Left lung (tissue), 10 donors: ENCODE measurements around the gene F13A1. TPM values are rescaled to one million over a fixed set of nuclear protein-coding genes. Genes with fewer than 3 reads are reported as not detected.

ENCODE experiments used
- ATAC-seq: fragments of 200-7000 bp; cut with Tn5 transposase; one replicate; pipeline ENCODE4 v1.9.1; 2020; ENCODE audit warnings: moderate library complexity
- DNase-seq, 4 donors: peaks; one replicate each; pipeline ENCODE4 v3.0.0-alpha.2; 2013 to 2020
- H3K27ac ChIP-seq, 2 donors: fragments of 200-600 bp; sonication (generic) in 1 of 2; one replicate each; pipeline versions ENCODE4 v1.5.0 to v1.8.0; 2020 to 2021
- H3K27me3 ChIP-seq, 2 donors: fragments of 200-600 bp; sonication (generic) in 1 of 2; one replicate each; pipeline versions ENCODE4 v1.5.0 to v1.8.0; 2020 to 2021
- H3K36me3 ChIP-seq, 2 donors: fragments of 200-600 bp; sonication (generic) in 1 of 2; one replicate each; pipeline versions ENCODE4 v1.5.0 to v1.8.0; 2020 to 2021
- H3K4me1 ChIP-seq, 2 donors: fragments of 200-600 bp; one replicate each; pipeline ENCODE4 v1.8.0; 2021
- H3K4me3 ChIP-seq, 2 donors: fragments of 200-600 bp; sonication (generic) in 1 of 2; one replicate each; pipeline versions ENCODE4 v1.5.0 to v1.8.0; 2020 to 2021; ENCODE audit warnings: mild to moderate bottlenecking in 1 of 2
- H3K9me3 ChIP-seq, 2 donors: fragments of 200-600 bp; sonication (generic) in 1 of 2; one replicate each; pipeline versions ENCODE4 v1.5.0 to v1.8.0; 2020 to 2021
- CTCF ChIP-seq, 2 donors: fragments of 200-600 bp; sonication (generic) in 1 of 2; IDR thresholded peaks; one replicate each; pipeline versions ENCODE4 v1.5.0 to v1.8.0; 2021; ENCODE audit warnings: antibody characterized with exemption in 2 of 2
- intact Hi-C, 2 donors: fragments of 100-400 bp; cut with DNase I; formaldehyde crosslinking; loops; one replicate each; pipeline versions ENCODE4 v1.11.2 to v1.14.2; 2022
- polyA plus RNA-seq, 6 donors: library from polyadenylated mRNA; unstranded; fragments of 120-200 nt; gene quantifications; one replicate each; pipeline ENCODE4 v1.2.1, GENCODE V29; 2013; ENCODE audit not compliant: insufficient read length in 6 of 6
- total RNA-seq, 2 donors: library from RNA; stranded (reverse); fragmentation: NEBNext Ultra II Directional; extraction: Animal tissue kit (Norgen Biotek cat#: 25700); gene quantifications; one replicate each; pipeline ENCODE4 v1.2.1, GENCODE V29; 2021
- donor health status: DM: no; HTN: yes; CAD: no.
- donor health status: DM: no; HTN: no; CAD: no.

The F13A1 gene
- total and polyA plus RNA-seq, 8 donors = 32.7 to 153 (median 50.7) TPM

- H3K9me3 ChIP-seq = peaks cover 0 to under 1% of the 10 kb centered on the region in 2 donors
- no peak for TF ChIP-seq CTCF (IDR thresholded peaks at IDR 0.05)
- H3K36me3 ChIP-seq = no peaks in the 10 kb centered on the region
- no peak for ATAC-seq
- intact Hi-C loops = no loop called here
- no peak overlapping the region for H3K4me3 ChIP-seq
- H3K27ac ChIP-seq = no peak overlapping the region
- H3K27me3 ChIP-seq = peaks cover 0 to 12% of the 10 kb centered on the region in 2 donors
- no peak for DNase-seq
- H3K4me1 ChIP-seq = no peaks in the 10 kb centered on the region
Measured at GRCh38 chr6:6191476-6191875, 129.0 kb downstream of the F13A1 start.

- no peak for ATAC-seq
- H3K4me1 ChIP-seq = no peaks in the 10 kb centered on the region
- no peak for DNase-seq
- no peak overlapping the region for H3K4me3 ChIP-seq
- TF ChIP-seq CTCF (IDR thresholded peaks at IDR 0.05) = no peak
- no peak overlapping the region for H3K27ac ChIP-seq
- no peaks in the 10 kb centered on the region for H3K27me3 ChIP-seq
- no peaks in the 10 kb centered on the region for H3K9me3 ChIP-seq
- no peaks in the 10 kb centered on the region for H3K36me3 ChIP-seq
- intact Hi-C loops = no loop called here
Measured at GRCh38 chr6:6180684-6181083, 139.8 kb downstream of the F13A1 start.

- Histone ChIP-seq H3K27me3 (no peaks in the 10 kb centered on the region), H3K27ac (no peak overlapping the region), H3K4me1 (no peaks in the 10 kb centered on the region), H3K9me3 (no peaks in the 10 kb centered on the region), H3K4me3 (no peak overlapping the region), H3K36me3 (no peaks in the 10 kb centered on the region)
- DNase-seq = no peak
- intact Hi-C loops = no loop called here
- no peak for ATAC-seq
- no peak for TF ChIP-seq CTCF (IDR thresholded peaks at IDR 0.05)
Measured at GRCh38 chr6:6179858-6180623, 140.4 kb downstream of the F13A1 start.

GRCh38 chr6:6178795-6179194, 141.7 kb downstream of the F13A1 start:
- no peaks in the 10 kb centered on the region for H3K36me3 ChIP-seq
- H3K27me3 ChIP-seq = no peaks in the 10 kb centered on the region
- no peak for ATAC-seq
- H3K9me3 ChIP-seq = no peaks in the 10 kb centered on the region
- H3K27ac ChIP-seq = no peak overlapping the region
- H3K4me1 ChIP-seq = no peaks in the 10 kb centered on the region
- no peak for DNase-seq
- no peak for TF ChIP-seq CTCF (IDR thresholded peaks at IDR 0.05)
- intact Hi-C loops = no loop called here
- H3K4me3 ChIP-seq = no peak overlapping the region

- no peak for TF ChIP-seq CTCF (IDR thresholded peaks at IDR 0.05)
- Histone ChIP-seq H3K36me3 (no peaks in the 10 kb centered on the region), H3K4me1 (no peaks in the 10 kb centered on the region), H3K9me3 (no peaks in the 10 kb centered on the region), H3K27me3 (no peaks in the 10 kb centered on the region), H3K4me3 (no peak overlapping the region), H3K27ac (no peak overlapping the region)
- intact Hi-C loops = no loop called here
- no peak for ATAC-seq
- no peak for DNase-seq
Measured at GRCh38 chr6:6177754-6178153, 142.7 kb downstream of the F13A1 start.
